ENCODE results near the gene HES7. TPM values are rescaled to one million over a fixed set of nuclear protein-coding genes. Genes with fewer than 3 reads are reported as not detected.

HES7 gene
- total RNA-seq, 1 donor from 2014 or later: not detected

DNA sequence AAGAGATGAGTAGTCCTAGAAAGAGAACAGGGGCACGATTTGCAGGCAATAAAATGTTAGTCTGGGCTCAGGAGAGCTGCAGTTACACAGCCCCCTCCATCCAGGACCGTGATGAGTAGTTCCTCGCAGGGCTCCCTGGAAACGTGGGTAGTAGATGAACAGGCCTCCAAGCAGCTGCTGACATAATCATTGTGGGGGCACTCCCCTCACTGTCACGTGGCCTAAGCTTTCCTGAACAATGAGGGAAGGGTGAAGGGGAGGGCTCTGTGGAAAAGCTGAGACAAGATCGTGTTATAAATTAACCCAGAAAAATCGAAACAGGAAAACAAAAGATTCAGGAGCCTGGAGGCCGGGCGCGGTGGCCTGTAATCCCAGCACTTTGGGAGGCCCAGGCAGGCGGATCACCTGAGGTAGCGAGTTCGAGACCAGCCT, 29.6 kb upstream of the HES7 start:
- TF ChIP-seq, protein P1, sequence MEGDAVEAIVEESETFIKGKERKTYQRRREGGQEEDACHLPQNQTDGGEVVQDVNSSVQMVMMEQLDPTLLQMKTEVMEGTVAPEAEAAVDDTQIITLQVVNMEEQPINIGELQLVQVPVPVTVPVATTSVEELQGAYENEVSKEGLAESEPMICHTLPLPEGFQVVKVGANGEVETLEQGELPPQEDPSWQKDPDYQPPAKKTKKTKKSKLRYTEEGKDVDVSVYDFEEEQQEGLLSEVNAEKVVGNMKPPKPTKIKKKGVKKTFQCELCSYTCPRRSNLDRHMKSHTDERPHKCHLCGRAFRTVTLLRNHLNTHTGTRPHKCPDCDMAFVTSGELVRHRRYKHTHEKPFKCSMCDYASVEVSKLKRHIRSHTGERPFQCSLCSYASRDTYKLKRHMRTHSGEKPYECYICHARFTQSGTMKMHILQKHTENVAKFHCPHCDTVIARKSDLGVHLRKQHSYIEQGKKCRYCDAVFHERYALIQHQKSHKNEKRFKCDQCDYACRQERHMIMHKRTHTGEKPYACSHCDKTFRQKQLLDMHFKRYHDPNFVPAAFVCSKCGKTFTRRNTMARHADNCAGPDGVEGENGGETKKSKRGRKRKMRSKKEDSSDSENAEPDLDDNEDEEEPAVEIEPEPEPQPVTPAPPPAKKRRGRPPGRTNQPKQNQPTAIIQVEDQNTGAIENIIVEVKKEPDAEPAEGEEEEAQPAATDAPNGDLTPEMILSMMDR (IDR thresholded peaks at IDR 0.05): no peak
- H3K27me3 ChIP-seq: no peaks in the 10 kb centered on the region
- DNase-seq (ENCODE audit: low spot score in 2 of 2): peak; percentile 74 to 94
- no peaks in the 10 kb centered on the region for H3K9me3 ChIP-seq
- H3K4me3 ChIP-seq: peak overlapping the region; percentile 80 to 90
- H3K36me3 ChIP-seq: peaks cover 37% of the 10 kb centered on the region in 2 donors
- intact Hi-C loops (cut with DNase I): no loop called here
- H3K27ac ChIP-seq: peak overlapping the region; percentile 99
- peaks cover 15 to 53% of the 10 kb centered on the region in 2 donors for H3K4me1 ChIP-seq

- H3K4me3 ChIP-seq: peak overlapping the region; percentile 80 to 90
- peaks cover 37 to 42% of the 10 kb centered on the region in 2 donors for H3K36me3 ChIP-seq
- no peaks in the 10 kb centered on the region for H3K27me3 ChIP-seq
- H3K9me3 ChIP-seq: no peaks in the 10 kb centered on the region
- peaks cover 15 to 53% of the 10 kb centered on the region in 2 donors for H3K4me1 ChIP-seq
- intact Hi-C loops (cut with DNase I): no loop called here
- peak overlapping the region; percentile 99 for H3K27ac ChIP-seq
- peak in 1 of 2 donors; percentile 68 for DNase-seq (ENCODE audit: low spot score in 2 of 2)
- TF ChIP-seq, protein P1 (IDR thresholded peaks at IDR 0.05): no peak
Measured at GRCh38 chr17:8153031-8153451, 29.1 kb upstream of the HES7 start.

- no peaks in the 10 kb centered on the region for H3K27me3 ChIP-seq
- H3K27ac ChIP-seq: peak within 1 kb of the TSS; percentile 99
- peaks cover 15 to 48% of the 10 kb centered on the region in 2 donors for H3K4me1 ChIP-seq
- peaks cover 43 to 50% of the 10 kb centered on the region in 2 donors for H3K36me3 ChIP-seq
- DNase-seq (ENCODE audit: low spot score in 2 of 2): peak; percentile 91 to 99
- intact Hi-C loops (cut with DNase I): no loop called here
- peak within 1 kb of the TSS; percentile 80 to 90 for H3K4me3 ChIP-seq
- H3K9me3 ChIP-seq: no peaks in the 10 kb centered on the region
- TF ChIP-seq, protein P1 (IDR thresholded peaks at IDR 0.05): no peak
Measured at GRCh38 chr17:8152112-8152775, 28.3 kb upstream of the HES7 start, which contains the start of gene PER1. Gene PER1 (minus strand): TSS chr17:8152404. CDS start chr17:8150706, 1,698 bp downstream.

- TF ChIP-seq, protein P1 (IDR thresholded peaks at IDR 0.05): no peak
- intact Hi-C loops (cut with DNase I): loop anchor here (1.0 kb wide), 1 partner anchor 12 kb away; no protein-coding TSS in a partner anchor
- Histone ChIP-seq H3K27me3 (no peaks in the 10 kb centered on the region), H3K4me3 (peak overlapping the region; percentile 80 to 90), H3K27ac (peak overlapping the region; percentile 99), H3K9me3 (no peaks in the 10 kb centered on the region), H3K36me3 (peaks cover 49 to 56% of the 10 kb centered on the region in 2 donors), H3K4me1 (peaks cover 15 to 43% of the 10 kb centered on the region in 2 donors)
- peak; percentile 70 to 94 for DNase-seq (ENCODE audit: low spot score in 2 of 2)
Measured at GRCh38 chr17:8151641-8152111, 27.8 kb upstream of the HES7 start.

- intact Hi-C loops (cut with DNase I): loop anchor here (1.0 kb wide), 1 partner anchor 12 kb away; no protein-coding TSS in a partner anchor
- Histone ChIP-seq H3K4me3 (peak overlapping the region; percentile 80 to 90), H3K27me3 (no peaks in the 10 kb centered on the region), H3K36me3 (peaks cover 53 to 60% of the 10 kb centered on the region in 2 donors), H3K9me3 (no peaks in the 10 kb centered on the region), H3K4me1 (peaks cover 15 to 43% of the 10 kb centered on the region in 2 donors), H3K27ac (peak overlapping the region; percentile 99)
- TF ChIP-seq, protein P1 (IDR thresholded peaks at IDR 0.05): no peak
- peak; percentile 85 to 96 for DNase-seq (ENCODE audit: low spot score in 2 of 2)
Measured at GRCh38 chr17:8151120-8151640, 27.3 kb upstream of the HES7 start.

All from ascending aorta (tissue), 2 donors.